Fibroblast of pulmonary artery (primary cell): Measurements from ENCODE around the gene MAN1B1.

Experiments used
- DNase-seq: peaks from one replicate; pipeline ENCODE4 v3.0.0-alpha.2; 2010; ENCODE audit warnings: low read depth
- H3K4me3 ChIP-seq: replicated peaks from 2 replicates; pipeline ENCODE4 v1.5.1; 2011; ENCODE audit warnings: low read depth, mild to moderate bottlenecking, control low read depth, low read length, moderate library complexity
- TF ChIP-seq, protein P1 (sequence below): IDR thresholded peaks from 2 replicates; pipeline ENCODE4 v1.5.1; 2011; ENCODE audit warnings: mild to moderate bottlenecking, control low read depth, low read length, inconsistent platforms; ENCODE audit errors: missing control alignments

Gene MAN1B1

DNA sequence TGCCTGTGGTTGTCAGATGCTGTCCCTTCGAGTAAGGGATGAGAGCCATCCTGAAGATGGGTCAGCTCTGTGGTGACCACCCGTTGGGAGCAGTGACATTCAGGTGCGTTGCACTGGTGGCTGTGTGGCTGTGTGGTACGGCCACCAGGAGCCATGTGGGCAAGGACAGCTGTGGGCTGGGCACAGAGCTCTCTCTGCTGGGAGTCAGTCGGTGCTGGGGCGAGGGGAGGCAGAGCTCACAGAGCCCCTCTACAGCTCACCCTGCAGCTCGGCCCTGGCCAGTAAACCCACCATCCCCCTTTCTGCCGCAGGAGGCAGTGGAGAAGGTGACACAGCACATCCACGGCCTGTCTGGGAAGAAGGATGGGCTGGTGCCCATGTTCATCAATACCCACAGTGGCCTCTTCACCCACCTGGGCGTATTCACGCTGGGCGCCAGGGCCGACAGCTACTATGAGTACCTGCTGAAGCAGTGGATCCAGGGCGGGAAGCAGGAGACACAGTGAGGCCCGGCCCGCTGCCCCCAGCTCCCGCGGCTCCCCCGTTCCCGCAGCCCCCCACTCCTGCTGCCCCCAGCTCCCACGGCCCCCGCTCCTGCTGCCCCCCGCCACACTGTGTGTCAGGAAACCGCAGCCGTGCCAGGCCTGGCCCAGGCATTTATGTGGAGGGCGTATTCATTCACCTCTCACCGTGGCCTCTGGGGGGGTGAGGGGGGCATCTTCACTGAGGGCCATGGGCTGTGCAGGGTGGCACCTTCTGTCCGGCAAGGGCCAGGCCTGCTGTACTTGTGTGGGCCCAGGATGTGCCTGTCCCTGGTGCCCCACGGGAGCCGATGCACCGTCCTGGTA lies 19.3 kb downstream of the MAN1B1 start:
- H3K4me3 ChIP-seq: no peak overlapping the region
- TF ChIP-seq, protein P1, sequence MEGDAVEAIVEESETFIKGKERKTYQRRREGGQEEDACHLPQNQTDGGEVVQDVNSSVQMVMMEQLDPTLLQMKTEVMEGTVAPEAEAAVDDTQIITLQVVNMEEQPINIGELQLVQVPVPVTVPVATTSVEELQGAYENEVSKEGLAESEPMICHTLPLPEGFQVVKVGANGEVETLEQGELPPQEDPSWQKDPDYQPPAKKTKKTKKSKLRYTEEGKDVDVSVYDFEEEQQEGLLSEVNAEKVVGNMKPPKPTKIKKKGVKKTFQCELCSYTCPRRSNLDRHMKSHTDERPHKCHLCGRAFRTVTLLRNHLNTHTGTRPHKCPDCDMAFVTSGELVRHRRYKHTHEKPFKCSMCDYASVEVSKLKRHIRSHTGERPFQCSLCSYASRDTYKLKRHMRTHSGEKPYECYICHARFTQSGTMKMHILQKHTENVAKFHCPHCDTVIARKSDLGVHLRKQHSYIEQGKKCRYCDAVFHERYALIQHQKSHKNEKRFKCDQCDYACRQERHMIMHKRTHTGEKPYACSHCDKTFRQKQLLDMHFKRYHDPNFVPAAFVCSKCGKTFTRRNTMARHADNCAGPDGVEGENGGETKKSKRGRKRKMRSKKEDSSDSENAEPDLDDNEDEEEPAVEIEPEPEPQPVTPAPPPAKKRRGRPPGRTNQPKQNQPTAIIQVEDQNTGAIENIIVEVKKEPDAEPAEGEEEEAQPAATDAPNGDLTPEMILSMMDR: no peak
- no peak for DNase-seq

DNA sequence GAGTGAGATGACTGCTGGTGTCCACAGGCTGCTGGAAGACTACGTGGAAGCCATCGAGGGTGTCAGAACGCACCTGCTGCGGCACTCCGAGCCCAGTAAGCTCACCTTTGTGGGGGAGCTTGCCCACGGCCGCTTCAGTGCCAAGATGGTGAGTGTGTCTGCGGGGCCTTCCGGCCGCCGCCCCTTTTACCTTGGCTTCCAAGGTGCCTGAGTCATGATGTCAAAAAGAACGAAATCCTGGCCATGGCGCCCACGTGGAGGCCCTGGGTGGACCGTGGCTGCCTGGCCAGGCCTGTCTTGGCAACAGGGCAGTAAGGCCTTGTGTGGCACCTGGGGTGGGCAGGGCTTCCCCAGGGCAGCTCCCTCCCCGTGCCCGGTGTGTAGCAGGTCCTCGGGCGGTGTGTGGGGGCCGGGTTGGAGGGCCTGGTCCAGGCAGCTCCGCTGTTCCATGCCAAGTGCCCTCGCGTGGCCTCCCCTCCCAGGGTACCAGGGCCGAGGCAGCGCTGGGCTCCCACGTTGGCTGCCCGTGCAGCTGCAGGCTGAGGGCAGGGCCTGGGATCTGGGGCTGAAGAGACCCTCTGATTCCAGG lies 20.0 kb downstream of the MAN1B1 start:
- DNase-seq: no peak
- TF ChIP-seq, protein P1: no peak
- H3K4me3 ChIP-seq: no peak overlapping the region

DNA sequence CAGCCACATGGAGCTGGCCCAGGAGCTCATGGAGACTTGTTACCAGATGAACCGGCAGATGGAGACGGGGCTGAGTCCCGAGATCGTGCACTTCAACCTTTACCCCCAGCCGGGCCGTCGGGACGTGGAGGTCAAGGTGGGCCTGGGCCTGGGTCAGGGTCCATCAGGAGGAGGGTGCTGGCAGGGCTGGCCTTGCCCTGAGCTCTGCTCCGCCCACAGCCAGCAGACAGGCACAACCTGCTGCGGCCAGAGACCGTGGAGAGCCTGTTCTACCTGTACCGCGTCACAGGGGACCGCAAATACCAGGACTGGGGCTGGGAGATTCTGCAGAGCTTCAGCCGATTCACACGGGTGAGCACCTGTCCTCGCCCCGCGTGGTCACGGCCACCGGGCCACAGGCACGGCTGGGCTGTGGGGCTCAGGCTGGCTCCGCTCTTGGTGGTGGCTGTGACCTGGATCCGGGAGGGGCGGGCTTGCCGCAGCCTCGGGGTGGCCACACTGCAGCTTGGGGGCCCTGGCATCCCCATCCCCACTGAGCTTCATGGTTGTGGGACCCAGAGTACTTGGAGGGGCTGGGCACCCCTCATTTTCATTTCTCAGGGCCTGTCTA lies 20.6 kb downstream of the MAN1B1 start:
- no peak overlapping the region for H3K4me3 ChIP-seq
- TF ChIP-seq, protein P1: no peak
- DNase-seq: no peak

DNA sequence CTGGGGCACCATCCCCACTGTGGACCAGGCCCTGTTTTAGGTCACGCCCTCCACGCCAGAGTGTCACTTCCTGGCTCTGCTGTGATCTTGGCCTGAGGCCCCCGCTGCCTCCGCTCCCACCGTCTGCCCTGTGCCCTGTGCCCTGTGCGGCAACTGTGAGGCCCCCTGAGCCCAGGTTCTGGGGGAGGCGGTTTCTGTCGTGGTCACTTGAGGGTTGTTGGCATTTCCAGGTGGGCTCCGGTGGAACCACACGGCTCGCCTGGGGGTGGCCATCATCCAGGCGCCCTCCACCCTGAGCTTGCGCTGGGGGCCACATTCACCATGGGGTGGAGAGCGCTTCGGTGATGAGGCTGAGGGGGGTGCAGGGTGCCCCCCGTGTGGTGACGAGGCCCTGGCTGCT lies 21.2 kb downstream of the MAN1B1 start:
- TF ChIP-seq, protein P1: no peak
- no peak for DNase-seq
- H3K4me3 ChIP-seq: no peak overlapping the region

DNA sequence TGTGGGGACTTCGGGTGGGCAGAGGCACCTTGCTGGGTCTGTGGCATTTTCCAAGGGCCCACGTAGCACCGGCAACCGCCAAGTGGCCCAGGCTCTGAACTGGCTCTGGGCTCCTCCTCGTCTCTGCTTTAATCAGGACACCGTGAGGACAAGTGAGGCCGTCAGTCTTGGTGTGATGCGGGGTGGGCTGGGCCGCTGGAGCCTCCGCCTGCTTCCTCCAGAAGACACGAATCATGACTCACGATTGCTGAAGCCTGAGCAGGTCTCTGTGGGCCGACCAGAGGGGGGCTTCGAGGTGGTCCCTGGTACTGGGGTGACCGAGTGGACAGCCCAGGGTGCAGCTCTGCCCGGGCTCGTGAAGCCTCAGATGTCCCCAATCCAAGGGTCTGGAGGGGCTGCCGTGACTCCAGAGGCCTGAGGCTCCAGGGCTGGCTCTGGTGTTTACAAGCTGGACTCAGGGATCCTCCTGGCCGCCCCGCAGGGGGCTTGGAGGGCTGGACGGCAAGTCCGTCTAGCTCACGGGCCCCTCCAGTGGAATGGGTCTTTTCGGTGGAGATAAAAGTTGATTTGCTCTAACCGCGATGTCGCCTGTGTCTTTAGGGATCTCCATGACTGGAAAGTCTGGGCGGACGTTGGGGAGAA lies 21.9 kb downstream of the MAN1B1 start:
- DNase-seq: no peak
- H3K4me3 ChIP-seq: no peak overlapping the region
- TF ChIP-seq, protein P1: no peak

DNA sequence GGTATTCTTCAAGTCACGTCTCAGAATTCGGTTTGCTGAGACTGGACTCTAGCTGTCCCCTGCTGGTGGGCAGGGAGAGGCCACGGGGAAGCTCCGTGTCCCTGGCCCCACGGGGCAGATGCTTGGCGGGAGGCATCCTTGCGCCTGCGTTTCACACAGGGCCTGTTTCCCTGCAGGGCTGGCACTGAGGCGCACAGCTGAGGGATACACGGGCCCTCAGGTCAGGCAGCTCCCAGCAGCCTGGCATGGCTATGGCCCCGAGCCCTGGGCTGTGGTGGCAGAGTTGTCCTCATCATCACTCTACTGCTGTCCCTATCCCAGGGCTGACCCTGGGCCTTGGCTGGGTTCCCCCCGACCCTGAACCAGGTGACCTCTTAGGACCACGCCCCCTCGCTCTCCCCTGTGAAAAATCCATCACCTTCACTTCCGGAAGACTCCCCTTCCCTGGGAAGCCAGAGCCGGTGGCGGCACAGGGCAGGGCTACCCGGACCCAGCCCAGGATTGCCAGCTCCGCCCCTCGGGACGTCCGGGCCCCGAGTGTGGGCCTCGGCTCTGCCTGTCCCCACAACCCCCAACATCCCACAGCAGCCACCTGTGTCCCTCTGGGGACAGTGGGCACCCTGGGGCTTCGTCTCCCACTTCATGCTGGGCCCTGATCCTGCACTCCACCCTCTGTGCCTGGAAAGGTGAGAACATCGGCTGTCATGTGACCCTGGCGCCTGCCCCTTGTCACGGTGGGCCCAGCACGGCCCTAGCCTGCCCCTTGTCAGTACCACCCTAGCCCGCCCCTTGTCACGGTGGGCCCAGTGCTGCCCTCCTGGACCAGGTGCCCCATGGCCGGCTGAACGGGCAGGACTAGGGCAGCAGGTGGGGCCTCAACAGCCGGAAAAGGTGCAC lies 22.7 kb downstream of the MAN1B1 start:
- no peak overlapping the region for H3K4me3 ChIP-seq
- no peak for DNase-seq
- TF ChIP-seq, protein P1: no peak
